HepG2 (cell line): Measurements from ENCODE around the gene MARS1. TPM values are rescaled to one million over a fixed set of nuclear protein-coding genes. Genes with fewer than 3 reads are reported as not detected.

Source experiments
- ATAC-seq: fragments of 200-7000 bp; cut with Tn5 transposase; 3 replicates; pipeline ENCODE4 v1.9.1; 2020; ENCODE audit warnings: mild to moderate bottlenecking, moderate library complexity
- BruUV-seq: library from RNA; stranded (reverse); fragments of 400-500 nt; replicated peaks from 2 replicates; lab custom pipeline; 2021; lab: Mats Ljungman, UMichigan
- CTCF ChIA-PET: fragments of 300-600 bp; formaldehyde crosslinking; extraction: SDS; loops from one replicate; lab custom pipeline; 2021; ENCODE audit warnings: low total read pairs, inconsistent platforms, low intra/inter-chr PET ratio; lab: Yijun Ruan, JAX
- POLR2A ChIA-PET: fragments of 350-600 bp; sonication (Branson Sonifier 250); formaldehyde crosslinking; loops from one replicate; lab custom pipeline; 2020; ENCODE audit warnings: antibody characterized with exemption, inconsistent platforms; lab: Yijun Ruan, JAX
- DNase-seq: peaks from one replicate; pipeline ENCODE4 v3.0.0-alpha.2; 2015; ENCODE audit warnings: low spot score
- FAIRE-seq: peaks from 3 replicates; lab custom pipeline; 2011; peaks lifted over from hg19 to GRCh38; lab: Jason Lieb, UNC
- H2AFZ ChIP-seq: one replicate; pipeline ENCODE4 v1.6.1; 2011; ENCODE audit warnings: low read length, inconsistent platforms
- H3K27ac ChIP-seq: fragments of 300-600 bp; 3 replicates; pipeline ENCODE4 v1.8.0; 2011; ENCODE audit warnings: mixed run types, mild to moderate bottlenecking, mixed read lengths, low read length, inconsistent platforms; ENCODE audit not compliant: insufficient read depth; ENCODE audit errors: extremely low read length
- H3K27me3 ChIP-seq, 2 experiments: fragments of 200-600 bp in 1 of 2; 2 replicates in 1 of 2; 3 replicates in 1 of 2; pipeline versions ENCODE4 v1.6.0 to v1.8.0; 2011; ENCODE audit warnings: low read length in 2 of 2, mild to moderate bottlenecking in 2 of 2, moderate library complexity in 2 of 2, inconsistent platforms in 1 of 2; ENCODE audit not compliant: insufficient read depth in 2 of 2, control insufficient read depth in 1 of 2
- H3K36me3 ChIP-seq, 2 experiments: fragments of 200-600 bp in 1 of 2; replicated peaks in 1 of 2; 2 replicates in 1 of 2; 3 replicates in 1 of 2; pipeline versions ENCODE4 v1.5.1 to v1.8.0; 2011; ENCODE audit warnings: low read length in 2 of 2, inconsistent platforms in 1 of 2; ENCODE audit not compliant: insufficient read depth in 2 of 2, control insufficient read depth in 1 of 2
- H3K4me1 ChIP-seq: 2 replicates; pipeline ENCODE4 v1.5.1; 2012; ENCODE audit warnings: low read length, inconsistent platforms; ENCODE audit not compliant: insufficient read depth
- H3K4me2 ChIP-seq: 2 replicates; pipeline ENCODE4 v1.6.0; 2011; ENCODE audit warnings: low read depth, low read length, inconsistent platforms
- H3K4me3 ChIP-seq, 3 experiments: fragments of 200-600 bp in 1 of 3; sonication (generic), shearing (Covaris generic) in 1 of 3; replicated peaks in 1 of 3; 2 replicates each; pipeline ENCODE4 v1.5.1; 2011 to 2016; ENCODE audit warnings: low read length in 3 of 3, inconsistent platforms in 2 of 3, low read depth in 2 of 3, mild to moderate bottlenecking in 2 of 3, control low read depth in 1 of 3, mixed read lengths in 1 of 3; ENCODE audit not compliant: insufficient read depth in 1 of 3
- H3K79me2 ChIP-seq: one replicate; pipeline ENCODE4 v1.6.1; 2011; ENCODE audit warnings: low read length, inconsistent platforms; ENCODE audit not compliant: insufficient read depth
- H3K9ac ChIP-seq: 2 replicates; pipeline ENCODE4 v1.6.0; 2011; ENCODE audit warnings: mild to moderate bottlenecking, low read depth, low read length, inconsistent platforms; ENCODE audit not compliant: insufficient read depth
- H3K9me3 ChIP-seq: 2 replicates; pipeline ENCODE4 v1.5.1; 2012; ENCODE audit warnings: mild to moderate bottlenecking, low read length
- H4K20me1 ChIP-seq: 2 replicates; pipeline ENCODE4 v1.6.0; 2011; ENCODE audit warnings: inconsistent platforms, mild to moderate bottlenecking, low read length, moderate library complexity; ENCODE audit not compliant: insufficient read depth
- ATF6 ChIP-seq: sonication (generic); formaldehyde crosslinking; conservative IDR thresholded peaks from 2 replicates; pipeline ENCODE4 v1.4.0; 2020; ENCODE audit warnings: missing genetic modification reagents
- FOXJ3 ChIP-seq: sonication (generic); formaldehyde crosslinking; IDR thresholded peaks from 2 replicates; pipeline ENCODE4 v1.4.0; 2020; ENCODE audit warnings: missing genetic modification reagents, mild to moderate bottlenecking, borderline replicate concordance
- IKZF4 ChIP-seq: sonication (generic); formaldehyde crosslinking; IDR thresholded peaks from 2 replicates; pipeline ENCODE4 v1.5.1; 2020; ENCODE audit warnings: borderline replicate concordance, mild to moderate bottlenecking, low read depth, missing genetic modification reagents; ENCODE audit errors: not compliant biosample characterization
- IRF1 ChIP-seq: sonication (generic); formaldehyde crosslinking; IDR thresholded peaks from 2 replicates; pipeline ENCODE4 v1.4.0; 2020; ENCODE audit warnings: low read depth, mild to moderate bottlenecking, missing genetic modification reagents
- MBD4 ChIP-seq: IDR thresholded peaks from 2 replicates; pipeline ENCODE4 v1.6.1; 2012; ENCODE audit warnings: low read length, inconsistent platforms, borderline replicate concordance
- PLRG1 ChIP-seq: fragments of 450-650 bp; conservative IDR thresholded peaks from 2 replicates; pipeline ENCODE4 v1.6.1; 2016
- SAP130 ChIP-seq: IDR thresholded peaks from 2 replicates; pipeline ENCODE4 v1.6.1; 2016; ENCODE audit warnings: low read depth
- TCF12 ChIP-seq, 2 experiments: fragments of 450-650 bp in 1 of 2; sonication (generic) in 1 of 2; formaldehyde crosslinking in 1 of 2; IDR thresholded peaks; 2 replicates each; pipeline versions ENCODE4 v1.6.1 to v1.8.0; 2017 to 2022; ENCODE audit warnings: antibody characterized with exemption in 1 of 2, mild to moderate bottlenecking in 1 of 2, missing genetic modification reagents in 1 of 2, moderate library complexity in 1 of 2
- ZBTB44 ChIP-seq: sonication (generic); formaldehyde crosslinking; IDR thresholded peaks from 2 replicates; pipeline ENCODE4 v1.4.0; 2020; ENCODE audit warnings: missing genetic modification reagents
- ZFP36L1 ChIP-seq: sonication (generic); formaldehyde crosslinking; IDR thresholded peaks from 2 replicates; pipeline ENCODE4 v1.8.0; 2022; ENCODE audit warnings: mild to moderate bottlenecking, missing genetic modification reagents, moderate library complexity
- ZMYM4 ChIP-seq: sonication (generic); formaldehyde crosslinking; IDR thresholded peaks from 2 replicates; pipeline ENCODE4 v1.8.1; 2023; ENCODE audit warnings: mild to moderate bottlenecking, missing genetic modification reagents
- ZNF20 ChIP-seq: sonication (generic); formaldehyde crosslinking; IDR thresholded peaks from 2 replicates; pipeline ENCODE4 v1.4.0; 2020; ENCODE audit warnings: mild to moderate bottlenecking, moderate library complexity, missing genetic modification reagents
- ZNF572 ChIP-seq: sonication (generic); formaldehyde crosslinking; IDR thresholded peaks from 2 replicates; pipeline ENCODE4 v1.5.1; 2020; ENCODE audit warnings: mild to moderate bottlenecking, missing genetic modification reagents
- WGBS: methylation state at CpG from one replicate; pipeline ENCODE4 v1.1.6; 2017; ENCODE audit warnings: low lambda C conversion rate; 5-methylcytosine and 5-hydroxymethylcytosine counted together
- in situ Hi-C: cut with HindIII; loops from 2 replicates; pipeline ENCODE4 v1.10.0; 2017; ENCODE audit warnings: low pct_unique_long_range_greater_than_20kb; ENCODE audit not compliant: extremely low pct_ligation_motif_present
- intact Hi-C: fragments of 100-400 bp; cut with micrococcal nuclease; formaldehyde crosslinking; loops from one replicate; pipeline ENCODE4 v1.10.0; 2022; ENCODE audit not compliant: unreplicated experiment
- polyA plus RNA-seq, 8 experiments: library from polyadenylated mRNA; depleted of rRNA in 3 of 8; stranded (reverse) in 7 of 8; unstranded in 1 of 8; fragments of >200 nt; fragmentation: Illumina TruSeq in 4 of 8; extraction: Trizol in 4 of 8; gene quantifications; 2 replicates each; pipeline versions ENCODE4 v1.2.1 to v1.2.3, GENCODE V29; 2011 to 2016; ENCODE audit warnings: low read depth in 4 of 8, missing spikeins in 1 of 8, mixed read lengths in 1 of 8; ENCODE audit not compliant: insufficient read depth in 1 of 8
- total RNA-seq, 5 experiments: library from RNA; depleted of rRNA; stranded (reverse); fragments of >200 nt; fragmentation: Illumina TruSeq; extraction: Trizol; gene quantifications; 2 replicates each; pipeline ENCODE4 v1.2.3, GENCODE V29; 2016; ENCODE audit warnings: low read depth in 1 of 5

The MARS1 gene
- total and polyA plus RNA-seq, 2 of the 13 experiments (the other 11 are each of a cell fraction or from before 2014, with no cell fraction given), result 115 to 181 TPM

- peak overlapping the region; percentile 42 for H3K4me2 ChIP-seq
- FAIRE-seq, result no peak
- CTCF ChIA-PET, result no interaction called here
Measured at GRCh38 chr12:57487055-57487596, 742 bp upstream of the MARS1 start.

More at GRCh38 chr12:57487055-57487596, 742 bp upstream of the MARS1 start:
- 87% methylated on average over 27 of the region's 27 CpGs for WGBS
- no peak for ATAC-seq
- Histone ChIP-seq H3K27ac (no peak overlapping the region), H3K4me1 (peaks cover 23% of the 10 kb centered on the region), H3K27me3 (peaks cover 0 to 4% of the 10 kb centered on the region in 2 experiments; a peak in 1 of 5 replicates), H4K20me1 (peaks cover 4% of the 10 kb centered on the region; the same call in 1 of the 2 replicates), H3K4me3 (no peak overlapping the region), H3K36me3 (peaks cover 14 to 29% of the 10 kb centered on the region in 2 experiments), H3K79me2 (peaks cover 23% of the 10 kb centered on the region)
- POLR2A ChIA-PET, result interaction anchor here (1.2 to 2.1 kb wide), 2 partner anchors 12 to 33 kb away, joined by 4 read pairs; partner anchors contain the start of gene DDIT3
- DNase-seq, result no peak
- in situ Hi-C loops, result no loop called here
- intact Hi-C loops, result loop anchor here (2.0 kb wide), 1 partner anchor 24 kb away; no protein-coding TSS in a partner anchor
- BruUV-seq, result no TSS peak
- TF ChIP-seq FOXJ3 (CRISPR knock-in tag) (no peak), SAP130 (CRISPR knock-in tag) (no peak), ZNF572 (CRISPR knock-in tag) (no peak), ZFP36L1 (CRISPR knock-in tag) (no peak), ATF6 (CRISPR knock-in tag) (no peak), PLRG1 (no peak), ZBTB44 (CRISPR knock-in tag) (no peak), TCF12 (IDR thresholded peaks at IDR 0.05) (no peak), TCF12 (CRISPR knock-in tag; IDR thresholded peaks at IDR 0.05) (no peak), IRF1 (CRISPR knock-in tag) (no peak), ZMYM4 (CRISPR knock-in tag) (no peak), ZNF20 (no peak), IKZF4 (CRISPR knock-in tag) (no peak), MBD4 (no peak)
- TF ChIP-seq, all 625 proteins: peak for 0
- no peak overlapping the region for H3K9ac ChIP-seq
- H2AFZ ChIP-seq, result no peak overlapping the region
- no peaks in the 10 kb centered on the region for H3K9me3 ChIP-seq
